Mucosa of descending colon (tissue), 3 donors: Measurements from ENCODE around the gene KCNK17. TPM values are rescaled to one million over a fixed set of nuclear protein-coding genes. Genes with fewer than 3 reads are reported as not detected.

ENCODE experiments used
- ATAC-seq: fragments of 200-7000 bp; cut with Tn5 transposase; one replicate; pipeline ENCODE4 v1.9.1; 2020; ENCODE audit warnings: mild to moderate bottlenecking, moderate library complexity
- DNase-seq, 3 donors: peaks; one replicate each; pipeline ENCODE4 v3.0.0-alpha.2; 2020
- H3K36me3 ChIP-seq: fragments of 200-600 bp; one replicate; pipeline ENCODE4 v1.8.0; 2021; ENCODE audit warnings: low read depth, mild to moderate bottlenecking
- H3K4me1 ChIP-seq: fragments of 200-600 bp; one replicate; pipeline ENCODE4 v1.8.0; 2021; ENCODE audit warnings: low read depth, mild to moderate bottlenecking
- H3K4me3 ChIP-seq: fragments of 200-600 bp; one replicate; pipeline ENCODE4 v1.8.0; 2021; ENCODE audit warnings: mild to moderate bottlenecking
- H3K9me3 ChIP-seq: fragments of 200-600 bp; one replicate; pipeline ENCODE4 v1.8.0; 2021; ENCODE audit warnings: mild to moderate bottlenecking
- intact Hi-C, 2 donors: fragments of 100-400 bp; cut with DNase I in 1 of 2; cut with micrococcal nuclease in 1 of 2; formaldehyde crosslinking; loops; one replicate each; pipeline versions ENCODE4 v1.11.0 to v1.11.1; 2022; cut with DNase I, micrococcal nuclease
- total RNA-seq, 3 donors: library from RNA; stranded (reverse); fragmentation: NEBNext Ultra II Directional in 2 of 3; extraction: Animal tissue kit (Norgen Biotek cat#: 25700) in 2 of 3; gene quantifications; one replicate each; pipeline versions ENCODE4 v1.2.1 to v1.2.4, GENCODE V29; 2021 to 2023
- TF ChIP-seq, protein P1 (sequence below): fragments of 200-600 bp; IDR thresholded peaks from one replicate; pipeline ENCODE4 v1.8.0; 2022; ENCODE audit warnings: antibody characterized with exemption, mild to moderate bottlenecking
- donor health status: DM: no; HTN: no; CAD: no; lungs with moderate emphysema.
- donor health status: DM: no; HTN: no; CAD: no.
- donor health status: DM: no; HTN: yes; CAD: no.

Gene KCNK17
- total RNA-seq, 3 donors from 2014 or later, result 0.24 to 0.63 TPM; not detected in 1

DNA sequence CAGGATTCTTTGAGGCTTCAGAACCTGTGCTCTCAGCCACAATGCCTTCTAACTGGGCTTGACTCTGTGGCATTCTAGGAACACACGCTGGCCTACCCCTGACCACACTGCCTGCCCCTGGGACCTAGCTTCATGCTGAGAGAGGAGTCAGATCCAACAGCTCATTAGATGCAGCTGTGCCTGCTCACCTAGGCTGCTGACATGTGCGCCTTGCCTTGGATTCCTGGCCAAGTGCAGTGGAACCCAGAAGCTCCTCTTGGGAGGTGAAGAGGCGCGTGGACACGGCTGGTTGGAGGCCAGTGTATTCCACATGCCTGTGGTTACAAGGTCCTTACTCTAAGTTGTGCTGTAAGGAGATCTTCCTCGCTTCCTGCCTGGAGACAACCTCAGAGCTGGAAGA is 33.0 kb upstream of the KCNK17 start:
- TF ChIP-seq, protein P1, sequence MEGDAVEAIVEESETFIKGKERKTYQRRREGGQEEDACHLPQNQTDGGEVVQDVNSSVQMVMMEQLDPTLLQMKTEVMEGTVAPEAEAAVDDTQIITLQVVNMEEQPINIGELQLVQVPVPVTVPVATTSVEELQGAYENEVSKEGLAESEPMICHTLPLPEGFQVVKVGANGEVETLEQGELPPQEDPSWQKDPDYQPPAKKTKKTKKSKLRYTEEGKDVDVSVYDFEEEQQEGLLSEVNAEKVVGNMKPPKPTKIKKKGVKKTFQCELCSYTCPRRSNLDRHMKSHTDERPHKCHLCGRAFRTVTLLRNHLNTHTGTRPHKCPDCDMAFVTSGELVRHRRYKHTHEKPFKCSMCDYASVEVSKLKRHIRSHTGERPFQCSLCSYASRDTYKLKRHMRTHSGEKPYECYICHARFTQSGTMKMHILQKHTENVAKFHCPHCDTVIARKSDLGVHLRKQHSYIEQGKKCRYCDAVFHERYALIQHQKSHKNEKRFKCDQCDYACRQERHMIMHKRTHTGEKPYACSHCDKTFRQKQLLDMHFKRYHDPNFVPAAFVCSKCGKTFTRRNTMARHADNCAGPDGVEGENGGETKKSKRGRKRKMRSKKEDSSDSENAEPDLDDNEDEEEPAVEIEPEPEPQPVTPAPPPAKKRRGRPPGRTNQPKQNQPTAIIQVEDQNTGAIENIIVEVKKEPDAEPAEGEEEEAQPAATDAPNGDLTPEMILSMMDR, result no peak
- DNase-seq (no peak), ATAC-seq (no peak)
- H3K4me1 ChIP-seq, result no peaks in the 10 kb centered on the region
- H3K4me3 ChIP-seq, result no peak overlapping the region
- no peaks in the 10 kb centered on the region for H3K36me3 ChIP-seq
- intact Hi-C loops, result no loop called here
- H3K9me3 ChIP-seq, result no peaks in the 10 kb centered on the region

DNA sequence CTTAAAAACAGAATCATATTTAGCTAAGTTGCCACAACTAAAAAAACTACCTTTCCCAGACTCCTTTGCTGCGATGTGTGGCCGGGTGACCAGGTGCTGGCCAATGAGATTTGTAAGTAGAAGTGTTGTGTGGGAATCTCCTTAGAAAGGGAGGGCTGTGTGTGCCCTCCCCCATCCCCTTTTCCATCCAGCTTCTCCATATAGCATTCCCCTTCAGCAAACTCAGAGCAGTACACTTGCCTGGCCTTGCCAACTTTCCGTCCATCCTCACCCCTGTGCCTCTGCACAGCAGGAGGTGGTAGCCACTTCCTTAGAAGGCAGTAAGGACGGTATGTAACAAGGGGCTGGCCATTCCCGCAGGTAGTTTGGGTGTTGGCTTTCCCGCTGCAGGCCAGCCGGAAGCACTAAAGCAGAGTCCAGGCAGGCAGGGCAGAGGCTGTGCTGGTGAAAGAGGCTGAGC is 30.6 kb upstream of the KCNK17 start:
- TF ChIP-seq, protein P1, result no peak
- ATAC-seq, result peak; percentile 85
- no peak for DNase-seq
- Histone ChIP-seq H3K4me1 (no peaks in the 10 kb centered on the region), H3K4me3 (no peak overlapping the region), H3K9me3 (no peaks in the 10 kb centered on the region), H3K36me3 (no peaks in the 10 kb centered on the region)
- intact Hi-C loops, result no loop called here

DNA sequence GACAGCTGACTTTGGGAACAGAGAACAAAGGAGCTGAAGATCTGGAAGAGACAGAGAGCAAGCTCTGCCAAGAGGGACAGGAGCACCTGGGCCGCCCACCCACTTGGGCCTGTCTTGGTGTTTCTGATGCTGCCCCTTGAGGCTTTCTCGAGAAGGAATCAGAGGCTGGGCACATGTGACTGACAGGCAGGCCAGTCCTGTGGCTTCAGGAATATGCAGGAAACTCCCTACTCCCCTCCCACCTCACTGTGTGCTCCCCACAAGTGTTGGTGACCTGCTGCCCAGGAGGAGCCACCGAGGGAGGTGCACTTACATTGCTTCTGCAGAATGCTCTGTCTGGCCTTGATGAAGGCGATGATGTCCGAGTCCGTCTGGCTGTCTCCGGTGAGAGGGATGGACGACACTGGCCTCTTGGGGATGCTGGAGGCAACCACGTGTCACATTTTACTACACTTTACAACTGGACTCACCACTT is 29.2 kb upstream of the KCNK17 start:
- TF ChIP-seq, protein P1, result no peak
- H3K9me3 ChIP-seq, result no peaks in the 10 kb centered on the region
- H3K4me3 ChIP-seq, result no peak overlapping the region
- intact Hi-C loops, result no loop called here
- H3K36me3 ChIP-seq, result no peaks in the 10 kb centered on the region
- no peaks in the 10 kb centered on the region for H3K4me1 ChIP-seq
- ATAC-seq, result no peak
- no peak for DNase-seq

DNA sequence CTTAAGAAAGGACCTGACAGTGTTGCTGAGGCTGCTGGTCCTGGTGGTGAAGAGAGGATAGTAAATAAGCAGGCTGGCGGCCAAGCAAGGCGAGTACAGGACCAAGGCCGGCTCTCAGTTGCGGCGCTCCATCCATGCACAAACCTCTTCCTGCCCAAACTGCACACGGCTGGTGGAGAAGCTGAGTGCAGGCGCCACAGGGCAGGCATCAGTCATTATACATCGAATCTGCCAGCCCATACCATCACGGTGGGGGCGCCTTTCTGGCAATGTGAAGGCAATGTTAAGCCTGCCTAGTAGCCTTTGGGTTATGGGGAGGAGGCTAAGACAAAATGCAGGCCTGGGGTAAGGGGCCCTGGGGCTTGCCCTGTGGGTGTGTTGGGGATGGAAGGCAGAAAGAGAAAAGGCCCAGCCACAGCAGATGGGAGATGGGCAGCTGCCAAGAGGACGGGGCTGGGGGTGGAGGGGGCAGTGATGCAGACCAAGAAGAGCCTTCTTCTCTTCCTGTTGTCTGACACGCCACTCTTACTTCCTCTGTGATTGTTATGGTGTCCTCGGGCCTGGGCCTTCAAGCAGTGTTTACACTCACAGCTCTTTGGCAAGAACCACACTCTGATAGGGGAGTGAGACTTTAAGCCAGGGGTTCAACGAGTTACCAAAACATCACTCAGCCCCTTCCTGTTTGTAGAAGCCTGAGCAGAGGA is 28.6 kb upstream of the KCNK17 start:
- Histone ChIP-seq H3K36me3 (no peaks in the 10 kb centered on the region), H3K4me3 (no peak overlapping the region), H3K9me3 (no peaks in the 10 kb centered on the region), H3K4me1 (no peaks in the 10 kb centered on the region)
- TF ChIP-seq, protein P1, result no peak
- intact Hi-C loops, result no loop called here
- ATAC-seq (peak; percentile 14), DNase-seq (peak in 1 of 3 donors; percentile 23)

DNA sequence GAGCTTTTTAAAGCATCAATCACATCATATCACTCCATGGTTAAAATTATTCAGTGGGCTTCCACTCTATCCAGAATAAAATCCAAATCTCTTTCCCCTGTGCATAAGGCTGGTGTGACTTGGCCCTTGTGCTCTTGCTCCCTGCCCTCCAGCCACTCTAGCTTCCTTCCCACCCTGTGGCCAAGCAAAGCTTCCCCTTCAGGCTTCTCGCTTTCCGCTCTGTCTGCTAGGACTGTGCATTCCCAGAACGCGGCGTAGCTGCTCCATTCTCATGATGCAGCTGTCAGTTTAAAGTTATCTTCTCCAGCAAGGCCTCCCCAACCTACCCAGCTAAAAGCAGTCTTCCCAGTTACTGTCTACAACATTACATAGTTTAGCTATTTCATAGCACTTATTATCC is 27.7 kb upstream of the KCNK17 start:
- no peaks in the 10 kb centered on the region for H3K36me3 ChIP-seq
- no peaks in the 10 kb centered on the region for H3K4me1 ChIP-seq
- ATAC-seq, result no peak
- H3K4me3 ChIP-seq, result no peak overlapping the region
- intact Hi-C loops, result no loop called here
- DNase-seq, result no peak
- no peaks in the 10 kb centered on the region for H3K9me3 ChIP-seq
- TF ChIP-seq, protein P1, result no peak
